HPDE6-E6E7 (cell line): ENCODE measurements around the gene ALDH18A1.
"Not testable (repeated sequence)": the region's sequence is repeated elsewhere in the genome, so short reads cannot be mapped to it uniquely, and the experiment has no call there.

Experiments
- DNase-seq: peaks from one replicate; pipeline ENCODE4 v3.0.0; 2011; ENCODE audit warnings: missing footprints; ENCODE audit errors: extremely low spot score

Gene ALDH18A1

GRCh38 chr10:95656291-95657164, at the start of gene ALDH18A1:
TSS of gene ALDH18A1 (minus strand) at chr10:95656711. CDS start at chr10:95653377, 3,334 bp downstream.
- peak; percentile 78 for DNase-seq

- DNase-seq, result no peak
Measured at GRCh38 chr10:95698415-95698814, 41.9 kb upstream of the ALDH18A1 start.

GRCh38 chr10:95697429-95697828, 40.9 kb upstream of the ALDH18A1 start:
- DNase-seq, result no peak

GRCh38 chr10:95694665-95695064, 38.2 kb upstream of the ALDH18A1 start:
- no peak for DNase-seq

GRCh38 chr10:95693668-95694534, 37.4 kb upstream of the ALDH18A1 start, which contains the start of gene TCTN3:
TSS of gene TCTN3 (minus strand) at chr10:95693927. CDS start at chr10:95693899, 28 bp downstream.
- peak; percentile 100 for DNase-seq

GRCh38 chr10:95693071-95693667, 36.7 kb upstream of the ALDH18A1 start:
- peak; percentile 1 for DNase-seq

- no peak for DNase-seq
Measured at GRCh38 chr10:95691281-95691680, 34.8 kb upstream of the ALDH18A1 start.

GRCh38 chr10:95688648-95689047, 32.1 kb upstream of the ALDH18A1 start:
- DNase-seq, result no peak

GRCh38 chr10:95683966-95684365, 27.5 kb upstream of the ALDH18A1 start:
- no peak for DNase-seq

GRCh38 chr10:95675403-95676116, 19.0 kb upstream of the ALDH18A1 start:
- no peak for DNase-seq

GRCh38 chr10:95674643-95675042, 18.1 kb upstream of the ALDH18A1 start:
- DNase-seq, result no peak

GRCh38 chr10:95672641-95673040, 16.1 kb upstream of the ALDH18A1 start:
- DNase-seq, result not testable (repeated sequence)

GRCh38 chr10:95664543-95664942, 8.0 kb upstream of the ALDH18A1 start:
- DNase-seq, result no peak

- DNase-seq, result no peak
Measured at GRCh38 chr10:95663496-95663895, 7.0 kb upstream of the ALDH18A1 start.

- no peak for DNase-seq
Measured at GRCh38 chr10:95661818-95662217, 5.3 kb upstream of the ALDH18A1 start.

- DNase-seq, result no peak
Measured at GRCh38 chr10:95660283-95660682, 3.8 kb upstream of the ALDH18A1 start.

GRCh38 chr10:95657250-95657649, 739 bp upstream of the ALDH18A1 start:
- DNase-seq, result no peak

- DNase-seq, result no peak
Measured at GRCh38 chr10:95655571-95656290, 780 bp downstream of the ALDH18A1 start.

- DNase-seq, result no peak
Measured at GRCh38 chr10:95653895-95654294, 2.6 kb downstream of the ALDH18A1 start.

- no peak for DNase-seq
Measured at GRCh38 chr10:95651346-95652060, 5.0 kb downstream of the ALDH18A1 start.
